OCI-LY3 (cell line): Measurements from ENCODE around the gene KCNE4.

Source experiments
- CTCF ChIP-seq: fragments of 200-600, 300-600 bp; sonication (generic); IDR thresholded peaks from 2 replicates; pipeline ENCODE4 v1.5.1; 2014; ENCODE audit warnings: antibody characterized with exemption, low read length, low read depth
- EZH2phosphoT487 ChIP-seq: fragments of 200-600 bp; shearing (Covaris generic); IDR thresholded peaks from 2 replicates; pipeline ENCODE4 v1.6.1; 2018; ENCODE audit warnings: antibody characterized with exemption, mixed run types, low read depth

- no peak for TF ChIP-seq EZH2phosphoT487
- no peak for TF ChIP-seq CTCF
Measured at GRCh38 chr2:223079378-223079777, 27.4 kb downstream of the KCNE4 start.
